ENCODE data around the gene AFAP1L1. TPM values are rescaled to one million over a fixed set of nuclear protein-coding genes. Genes with fewer than 3 reads are reported as not detected.

Gene AFAP1L1
- total RNA-seq, 1 donor from 2014 or later, result 24.7 TPM

GRCh38 chr5:149285153-149285552, 13.5 kb downstream of the AFAP1L1 start:
- intact Hi-C loops (cut with DNase I), result no loop called here
- TF ChIP-seq, protein P1, sequence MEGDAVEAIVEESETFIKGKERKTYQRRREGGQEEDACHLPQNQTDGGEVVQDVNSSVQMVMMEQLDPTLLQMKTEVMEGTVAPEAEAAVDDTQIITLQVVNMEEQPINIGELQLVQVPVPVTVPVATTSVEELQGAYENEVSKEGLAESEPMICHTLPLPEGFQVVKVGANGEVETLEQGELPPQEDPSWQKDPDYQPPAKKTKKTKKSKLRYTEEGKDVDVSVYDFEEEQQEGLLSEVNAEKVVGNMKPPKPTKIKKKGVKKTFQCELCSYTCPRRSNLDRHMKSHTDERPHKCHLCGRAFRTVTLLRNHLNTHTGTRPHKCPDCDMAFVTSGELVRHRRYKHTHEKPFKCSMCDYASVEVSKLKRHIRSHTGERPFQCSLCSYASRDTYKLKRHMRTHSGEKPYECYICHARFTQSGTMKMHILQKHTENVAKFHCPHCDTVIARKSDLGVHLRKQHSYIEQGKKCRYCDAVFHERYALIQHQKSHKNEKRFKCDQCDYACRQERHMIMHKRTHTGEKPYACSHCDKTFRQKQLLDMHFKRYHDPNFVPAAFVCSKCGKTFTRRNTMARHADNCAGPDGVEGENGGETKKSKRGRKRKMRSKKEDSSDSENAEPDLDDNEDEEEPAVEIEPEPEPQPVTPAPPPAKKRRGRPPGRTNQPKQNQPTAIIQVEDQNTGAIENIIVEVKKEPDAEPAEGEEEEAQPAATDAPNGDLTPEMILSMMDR (IDR thresholded peaks at IDR 0.05), result no peak
- H3K36me3 ChIP-seq, result no peaks in the 10 kb centered on the region
- no peaks in the 10 kb centered on the region for H3K4me1 ChIP-seq
- no peak overlapping the region for H3K27ac ChIP-seq
- H3K9me3 ChIP-seq, result no peaks in the 10 kb centered on the region
- DNase-seq (ENCODE audit: low spot score in 2 of 2), result no peak
- H3K4me3 ChIP-seq, result no peak overlapping the region
- H3K27me3 ChIP-seq, result no peaks in the 10 kb centered on the region

DNA sequence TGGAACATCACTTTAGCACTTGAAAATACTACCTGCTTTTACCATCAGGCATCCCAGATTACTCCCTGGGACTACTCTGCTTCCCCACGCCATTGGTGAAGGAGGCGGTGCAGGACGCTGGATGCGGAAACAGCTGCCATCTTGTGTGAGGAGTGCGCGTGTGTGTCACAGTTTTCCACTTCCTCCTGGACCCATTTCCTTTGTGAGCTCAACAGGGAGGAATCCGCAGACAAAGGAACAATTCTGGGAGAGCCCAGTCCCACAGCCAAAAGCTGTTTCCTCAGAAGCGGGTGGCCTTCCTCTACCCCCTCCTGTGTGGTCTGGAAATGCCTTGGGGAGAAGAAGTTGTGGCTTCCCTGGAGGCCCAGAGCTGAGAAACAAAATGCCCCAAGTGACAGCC, 16.8 kb downstream of the AFAP1L1 start:
- TF ChIP-seq, protein P1 (IDR thresholded peaks at IDR 0.05), result no peak
- Histone ChIP-seq H3K27ac (peak overlapping the region in 1 of 2 donors; percentile 31), H3K4me3 (no peak overlapping the region), H3K36me3 (no peaks in the 10 kb centered on the region), H3K4me1 (no peaks in the 10 kb centered on the region), H3K27me3 (no peaks in the 10 kb centered on the region), H3K9me3 (no peaks in the 10 kb centered on the region)
- DNase-seq (ENCODE audit: low spot score in 2 of 2), result no peak
- intact Hi-C loops (cut with DNase I), result no loop called here

GRCh38 chr5:149289301-149289700, 17.6 kb downstream of the AFAP1L1 start:
- H3K27me3 ChIP-seq, result no peaks in the 10 kb centered on the region
- no peaks in the 10 kb centered on the region for H3K36me3 ChIP-seq
- no peak for DNase-seq (ENCODE audit: low spot score in 2 of 2)
- peak overlapping the region in 1 of 2 donors; percentile 34 for H3K27ac ChIP-seq
- no peaks in the 10 kb centered on the region for H3K4me1 ChIP-seq
- intact Hi-C loops (cut with DNase I), result no loop called here
- no peaks in the 10 kb centered on the region for H3K9me3 ChIP-seq
- TF ChIP-seq, protein P1 (IDR thresholded peaks at IDR 0.05), result no peak
- no peak overlapping the region for H3K4me3 ChIP-seq

DNA sequence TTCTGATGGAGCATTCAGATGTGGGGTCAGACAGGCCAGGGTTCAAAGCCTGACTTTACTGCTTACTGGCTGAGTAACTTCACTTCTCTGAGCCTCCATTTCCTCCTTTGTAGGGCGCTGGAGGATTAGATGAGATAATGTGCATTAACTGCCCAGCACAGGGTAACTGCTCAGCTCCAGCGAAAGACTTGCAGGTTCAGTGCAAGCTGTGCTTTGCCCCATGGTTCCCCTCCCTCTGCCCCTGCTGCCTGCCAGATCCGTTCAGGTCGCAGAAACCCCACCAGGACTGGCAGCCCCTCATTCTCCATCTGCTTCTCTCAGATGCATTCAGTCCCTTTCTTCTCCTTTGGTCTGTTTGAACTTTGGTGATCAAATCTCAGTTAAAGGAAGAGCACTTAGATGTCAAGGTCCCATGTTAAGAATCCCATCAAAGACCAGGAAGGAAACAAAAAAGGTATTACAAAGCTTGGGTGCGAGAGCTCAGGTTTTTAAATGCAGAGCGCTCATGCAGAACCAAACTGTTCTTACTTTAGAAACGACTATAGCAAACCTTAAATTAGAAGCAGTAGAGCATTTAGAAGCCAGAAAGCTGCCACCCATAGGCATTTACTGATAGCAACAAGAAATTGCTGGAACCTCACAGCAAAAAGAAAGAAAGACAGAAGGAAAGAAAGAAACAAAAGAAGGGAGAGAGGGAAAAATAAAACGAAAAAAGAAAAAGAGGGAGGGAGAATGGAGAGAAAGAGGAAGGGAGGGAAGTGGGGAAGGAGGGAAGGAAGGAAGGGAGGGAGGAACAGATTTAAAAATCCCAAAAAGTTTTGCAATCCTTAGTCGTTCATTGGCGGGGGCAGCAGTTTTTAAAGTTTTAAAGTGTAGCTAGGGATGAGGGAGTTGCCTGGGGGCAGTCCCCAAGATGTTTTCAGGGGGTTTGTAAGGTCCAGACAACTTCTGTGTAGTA, 23.5 kb downstream of the AFAP1L1 start:
- H3K36me3 ChIP-seq, result no peaks in the 10 kb centered on the region
- no peak overlapping the region for H3K27ac ChIP-seq
- TF ChIP-seq, protein P1 (IDR thresholded peaks at IDR 0.05), result no peak
- no peak for DNase-seq (ENCODE audit: low spot score in 2 of 2)
- H3K4me3 ChIP-seq, result no peak overlapping the region
- no peaks in the 10 kb centered on the region for H3K27me3 ChIP-seq
- no peaks in the 10 kb centered on the region for H3K9me3 ChIP-seq
- H3K4me1 ChIP-seq, result no peaks in the 10 kb centered on the region
- intact Hi-C loops (cut with DNase I), result no loop called here

DNA sequence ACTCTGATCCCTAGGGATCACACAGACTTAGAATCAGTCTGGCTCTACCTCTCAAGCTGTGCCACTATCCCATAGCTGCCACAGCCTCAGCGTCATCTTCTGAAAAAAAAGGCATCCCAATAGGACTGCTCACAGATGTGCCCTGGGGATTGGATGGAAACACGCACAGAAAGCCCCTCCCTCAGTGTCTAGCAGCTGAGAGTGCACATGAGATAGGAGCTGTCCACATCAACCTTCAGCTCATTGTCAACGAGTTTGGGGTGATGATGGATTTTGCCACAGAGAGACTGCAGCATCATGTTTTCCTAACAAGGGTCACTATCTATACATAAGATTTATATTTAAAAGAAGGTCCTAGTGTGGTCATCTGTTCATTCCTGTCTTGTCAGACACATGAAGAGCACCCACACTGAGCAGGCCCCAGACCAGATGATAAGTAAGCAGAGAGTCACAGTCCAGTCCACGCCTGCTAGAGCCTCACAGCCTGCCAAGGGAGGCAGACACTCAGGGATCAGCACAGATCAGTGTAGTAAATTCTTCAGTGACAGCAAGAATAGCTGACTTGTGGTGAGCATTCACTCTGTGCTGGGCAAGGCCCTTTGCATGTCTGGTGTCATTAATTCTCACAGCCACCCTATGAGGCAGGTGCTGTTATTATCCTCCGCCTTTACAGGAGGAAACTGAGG, 25.8 kb downstream of the AFAP1L1 start:
- TF ChIP-seq, protein P1 (IDR thresholded peaks at IDR 0.05), result no peak

More for the DNA sequence above, 25.8 kb downstream of the AFAP1L1 start:
- Histone ChIP-seq H3K36me3 (no peaks in the 10 kb centered on the region), H3K27ac (no peak overlapping the region), H3K4me1 (no peaks in the 10 kb centered on the region), H3K27me3 (no peaks in the 10 kb centered on the region), H3K9me3 (no peaks in the 10 kb centered on the region), H3K4me3 (no peak overlapping the region)
- intact Hi-C loops (cut with DNase I), result no loop called here
- DNase-seq (ENCODE audit: low spot score in 2 of 2), result no peak
